Neural cell (in vitro differentiated cells): Measurements from ENCODE around the gene SIRT4. TPM values are rescaled to one million over a fixed set of nuclear protein-coding genes. Genes with fewer than 3 reads are reported as not detected.

Experiments
- H2AFZ ChIP-seq: fragments of 200-600, 300-800 bp; sonication (generic), shearing (Covaris generic); 2 replicates; pipeline ENCODE4 v1.6.0; 2014; ENCODE audit warnings: low read depth, mild to moderate bottlenecking, antibody characterized with exemption, low read length, moderate library complexity
- H3F3A ChIP-seq: fragments of 200-600 bp; shearing (Covaris generic); 2 replicates; pipeline ENCODE4 v1.6.1; 2016; ENCODE audit warnings: mild to moderate bottlenecking, moderate library complexity, mixed read lengths, antibody characterized with exemption, low read length; ENCODE audit not compliant: insufficient read depth, poor library complexity, severe bottlenecking
- H3K27ac ChIP-seq: fragments of 200-600, 300-800 bp; sonication (generic), shearing (Covaris generic); 2 replicates; pipeline ENCODE4 v1.5.1; 2014; ENCODE audit warnings: mild to moderate bottlenecking, low read length, moderate library complexity
- H3K27me3 ChIP-seq: fragments of 300-800, 200-600 bp; sonication (generic), shearing (Covaris generic); 2 replicates; pipeline ENCODE4 v1.6.0; 2014; ENCODE audit warnings: mild to moderate bottlenecking, low read depth, low read length, moderate library complexity; ENCODE audit not compliant: insufficient read depth
- H3K36me3 ChIP-seq: fragments of 300-800, 200-600 bp; sonication (generic), shearing (Covaris generic); 2 replicates; pipeline ENCODE4 v1.5.1; 2014; ENCODE audit warnings: mild to moderate bottlenecking, antibody characterized with exemption, low read length, moderate library complexity; ENCODE audit not compliant: insufficient read depth
- H3K4me2 ChIP-seq: fragments of 300-800, 200-600 bp; sonication (generic), shearing (Covaris generic); 2 replicates; pipeline ENCODE4 v1.6.0; 2014; ENCODE audit warnings: mild to moderate bottlenecking, low read length
- H3K4me3 ChIP-seq: fragments of 300-800, 200-600 bp; sonication (generic), shearing (Covaris generic); 2 replicates; pipeline ENCODE4 v1.5.1; 2014; ENCODE audit warnings: mild to moderate bottlenecking, low read length, moderate library complexity
- H3K79me2 ChIP-seq: fragments of 200-600 bp; shearing (Covaris generic); replicated peaks from 2 replicates; pipeline ENCODE4 v1.6.0; 2014; ENCODE audit warnings: mild to moderate bottlenecking, low read length, moderate library complexity; ENCODE audit not compliant: insufficient read depth
- H3K9ac ChIP-seq: fragments of 300-800, 200-600 bp; sonication (generic), shearing (Covaris generic); 2 replicates; pipeline ENCODE4 v1.6.1; 2016; ENCODE audit warnings: mild to moderate bottlenecking, low read length, mixed read lengths
- H3K9me2 ChIP-seq: fragments of 200-600 bp; shearing (Covaris generic); 2 replicates; pipeline ENCODE4 v1.6.1; 2016; ENCODE audit warnings: mild to moderate bottlenecking, low read length, mixed read lengths; ENCODE audit not compliant: insufficient read depth
- H3K9me3 ChIP-seq: fragments of 200-600, 300-800 bp; sonication (generic), shearing (Covaris generic); 2 replicates; pipeline ENCODE4 v1.6.1; 2016; ENCODE audit warnings: mild to moderate bottlenecking, mixed run types, low read length, moderate library complexity, mixed read lengths
- H4K20me1 ChIP-seq: fragments of 200-600 bp; shearing (Covaris generic); 2 replicates; pipeline ENCODE4 v1.6.1; 2016; ENCODE audit warnings: mild to moderate bottlenecking, mixed run types; ENCODE audit not compliant: insufficient read depth
- EP300 ChIP-seq: fragments of 450-650 bp; conservative IDR thresholded peaks from 2 replicates; pipeline ENCODE4 v1.6.1; 2014; ENCODE audit warnings: antibody characterized with exemption, mild to moderate bottlenecking, moderate library complexity; ENCODE audit not compliant: poor library complexity, severe bottlenecking
- EZH2 ChIP-seq: fragments of 200-600, 300-800 bp; shearing (Covaris generic), sonication (generic); IDR thresholded peaks from 2 replicates; pipeline ENCODE4 v1.6.1; 2014; ENCODE audit warnings: antibody characterized with exemption, low read length, borderline replicate concordance, mild to moderate bottlenecking; ENCODE audit not compliant: insufficient read depth, poor library complexity, severe bottlenecking
- MXI1 ChIP-seq: fragments of 450-650 bp; conservative IDR thresholded peaks from 2 replicates; pipeline ENCODE4 v1.6.1; 2014; ENCODE audit warnings: antibody characterized with exemption, mild to moderate bottlenecking; ENCODE audit not compliant: poor library complexity, severe bottlenecking
- POLR2AphosphoS5 ChIP-seq: IDR thresholded peaks from 2 replicates; pipeline ENCODE4 v1.6.1; 2012
- RAD21 ChIP-seq: fragments of 450-650 bp; conservative IDR thresholded peaks from 2 replicates; pipeline ENCODE4 v1.6.1; 2014; ENCODE audit warnings: antibody characterized with exemption, mild to moderate bottlenecking, moderate library complexity
- SMC3 ChIP-seq: fragments of 450-650 bp; conservative IDR thresholded peaks from 2 replicates; pipeline ENCODE4 v1.6.1; 2014; ENCODE audit warnings: antibody characterized with exemption, mild to moderate bottlenecking, moderate library complexity; ENCODE audit not compliant: poor library complexity
- TAF1 ChIP-seq: IDR thresholded peaks from 2 replicates; pipeline ENCODE4 v1.6.1; 2012; ENCODE audit warnings: low read depth
- polyA plus RNA-seq: library from polyadenylated mRNA; depleted of rRNA; stranded (reverse); fragments of >200 nt; gene quantifications from 2 replicates; pipeline ENCODE4 v1.2.3, GENCODE V29; 2014
- TF ChIP-seq, protein P1 (sequence below): fragments of 450-650 bp; IDR thresholded peaks from 2 replicates; pipeline ENCODE4 v1.5.1; 2014; ENCODE audit warnings: antibody characterized with exemption, mild to moderate bottlenecking, moderate library complexity; ENCODE audit not compliant: poor library complexity, severe bottlenecking
- TF ChIP-seq, protein P2 (sequence below): IDR thresholded peaks from 2 replicates; pipeline ENCODE4 v1.6.1; 2012; ENCODE audit warnings: borderline replicate concordance

The SIRT4 gene
- polyA plus RNA-seq, 1 donor from 2014 or later = 9.7 TPM

DNA sequence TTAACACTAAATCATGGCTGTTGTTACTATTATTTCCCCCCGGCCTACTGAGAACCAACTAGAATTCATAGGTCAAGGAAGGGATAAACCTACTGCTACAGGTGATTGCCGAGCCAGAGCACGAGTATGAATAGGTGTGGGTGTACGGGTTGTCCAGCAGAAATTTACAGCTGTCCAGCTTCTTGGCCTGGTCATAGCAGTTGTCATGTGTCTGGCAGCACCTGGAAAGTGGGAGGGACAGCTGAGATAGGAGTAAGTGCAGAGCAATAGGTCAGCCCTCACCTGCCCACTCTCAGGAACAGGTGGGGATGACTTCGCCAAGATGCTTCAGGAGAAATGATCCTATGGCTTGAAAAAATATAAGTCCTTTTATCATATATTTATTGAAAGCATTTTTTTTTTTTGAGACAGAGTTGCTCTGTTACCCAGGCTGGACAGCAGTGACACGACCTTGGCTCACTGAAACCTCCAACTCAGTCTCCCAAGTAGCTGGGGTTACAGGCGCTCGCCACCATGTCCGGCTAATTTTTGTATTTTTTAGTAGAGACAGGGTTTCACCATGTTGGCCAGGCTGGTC lies 22.8 kb downstream of the SIRT4 start:
- Histone ChIP-seq H3K79me2 (no peaks in the 10 kb centered on the region), H3K4me3 (no peak overlapping the region), H3K9ac (peak overlapping the region; percentile 64), H3K4me2 (no peak overlapping the region), H3K9me3 (no peaks in the 10 kb centered on the region), H2AFZ (no peak overlapping the region), H3K36me3 (no peaks in the 10 kb centered on the region), H3K27me3 (no peaks in the 10 kb centered on the region), H3K9me2 (no peaks in the 10 kb centered on the region), H3F3A (no peaks in the 10 kb centered on the region), H3K27ac (no peak overlapping the region), H4K20me1 (no peaks in the 10 kb centered on the region)
- no peak for TF ChIP-seq EP300
- no peak for TF ChIP-seq MXI1
- TF ChIP-seq, protein P1, sequence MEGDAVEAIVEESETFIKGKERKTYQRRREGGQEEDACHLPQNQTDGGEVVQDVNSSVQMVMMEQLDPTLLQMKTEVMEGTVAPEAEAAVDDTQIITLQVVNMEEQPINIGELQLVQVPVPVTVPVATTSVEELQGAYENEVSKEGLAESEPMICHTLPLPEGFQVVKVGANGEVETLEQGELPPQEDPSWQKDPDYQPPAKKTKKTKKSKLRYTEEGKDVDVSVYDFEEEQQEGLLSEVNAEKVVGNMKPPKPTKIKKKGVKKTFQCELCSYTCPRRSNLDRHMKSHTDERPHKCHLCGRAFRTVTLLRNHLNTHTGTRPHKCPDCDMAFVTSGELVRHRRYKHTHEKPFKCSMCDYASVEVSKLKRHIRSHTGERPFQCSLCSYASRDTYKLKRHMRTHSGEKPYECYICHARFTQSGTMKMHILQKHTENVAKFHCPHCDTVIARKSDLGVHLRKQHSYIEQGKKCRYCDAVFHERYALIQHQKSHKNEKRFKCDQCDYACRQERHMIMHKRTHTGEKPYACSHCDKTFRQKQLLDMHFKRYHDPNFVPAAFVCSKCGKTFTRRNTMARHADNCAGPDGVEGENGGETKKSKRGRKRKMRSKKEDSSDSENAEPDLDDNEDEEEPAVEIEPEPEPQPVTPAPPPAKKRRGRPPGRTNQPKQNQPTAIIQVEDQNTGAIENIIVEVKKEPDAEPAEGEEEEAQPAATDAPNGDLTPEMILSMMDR = no peak
- no peak for TF ChIP-seq TAF1
- TF ChIP-seq POLR2AphosphoS5 = no peak
- TF ChIP-seq, protein P2, sequence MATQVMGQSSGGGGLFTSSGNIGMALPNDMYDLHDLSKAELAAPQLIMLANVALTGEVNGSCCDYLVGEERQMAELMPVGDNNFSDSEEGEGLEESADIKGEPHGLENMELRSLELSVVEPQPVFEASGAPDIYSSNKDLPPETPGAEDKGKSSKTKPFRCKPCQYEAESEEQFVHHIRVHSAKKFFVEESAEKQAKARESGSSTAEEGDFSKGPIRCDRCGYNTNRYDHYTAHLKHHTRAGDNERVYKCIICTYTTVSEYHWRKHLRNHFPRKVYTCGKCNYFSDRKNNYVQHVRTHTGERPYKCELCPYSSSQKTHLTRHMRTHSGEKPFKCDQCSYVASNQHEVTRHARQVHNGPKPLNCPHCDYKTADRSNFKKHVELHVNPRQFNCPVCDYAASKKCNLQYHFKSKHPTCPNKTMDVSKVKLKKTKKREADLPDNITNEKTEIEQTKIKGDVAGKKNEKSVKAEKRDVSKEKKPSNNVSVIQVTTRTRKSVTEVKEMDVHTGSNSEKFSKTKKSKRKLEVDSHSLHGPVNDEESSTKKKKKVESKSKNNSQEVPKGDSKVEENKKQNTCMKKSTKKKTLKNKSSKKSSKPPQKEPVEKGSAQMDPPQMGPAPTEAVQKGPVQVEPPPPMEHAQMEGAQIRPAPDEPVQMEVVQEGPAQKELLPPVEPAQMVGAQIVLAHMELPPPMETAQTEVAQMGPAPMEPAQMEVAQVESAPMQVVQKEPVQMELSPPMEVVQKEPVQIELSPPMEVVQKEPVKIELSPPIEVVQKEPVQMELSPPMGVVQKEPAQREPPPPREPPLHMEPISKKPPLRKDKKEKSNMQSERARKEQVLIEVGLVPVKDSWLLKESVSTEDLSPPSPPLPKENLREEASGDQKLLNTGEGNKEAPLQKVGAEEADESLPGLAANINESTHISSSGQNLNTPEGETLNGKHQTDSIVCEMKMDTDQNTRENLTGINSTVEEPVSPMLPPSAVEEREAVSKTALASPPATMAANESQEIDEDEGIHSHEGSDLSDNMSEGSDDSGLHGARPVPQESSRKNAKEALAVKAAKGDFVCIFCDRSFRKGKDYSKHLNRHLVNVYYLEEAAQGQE = no peak
- no peak for TF ChIP-seq EZH2
- TF ChIP-seq RAD21 = no peak
- no peak for TF ChIP-seq SMC3

DNA sequence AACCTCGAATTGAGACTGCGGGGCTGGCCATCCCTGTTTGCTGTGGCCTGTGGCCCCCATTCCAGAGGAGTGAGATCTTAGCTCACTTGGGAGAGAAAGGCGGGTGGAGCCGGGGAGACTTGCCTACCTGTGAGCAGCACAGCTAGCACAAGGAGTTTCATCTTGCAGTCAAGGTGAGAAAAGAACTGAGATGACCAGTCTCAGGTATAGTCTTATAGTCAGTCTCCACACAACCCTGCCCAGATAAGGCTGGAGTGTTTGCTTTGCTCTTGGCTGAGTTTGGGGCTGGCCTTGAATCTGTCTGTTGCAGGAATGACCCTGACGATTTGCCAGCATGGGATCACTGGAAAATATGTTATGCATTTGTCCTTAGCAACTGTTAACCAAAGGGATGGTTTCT lies 25.5 kb downstream of the SIRT4 start, which contains the start of gene PLA2G1B:
Gene PLA2G1B (minus strand): TSS at position 187 of the 400 bp plus-strand sequence. CDS start 26 bp downstream, at position 161.
- Histone ChIP-seq H3K4me2 (no peak within 1 kb of the TSS), H3K9me2 (no peaks in the 10 kb centered on the region), H3K27me3 (no peaks in the 10 kb centered on the region), H3K36me3 (no peaks in the 10 kb centered on the region), H3K4me3 (no peak within 1 kb of the TSS), H2AFZ (no peak within 1 kb of the TSS), H3K9me3 (no peaks in the 10 kb centered on the region), H3K9ac (no peak within 1 kb of the TSS), H4K20me1 (no peaks in the 10 kb centered on the region), H3K27ac (no peak within 1 kb of the TSS), H3F3A (no peaks in the 10 kb centered on the region), H3K79me2 (no peaks in the 10 kb centered on the region)
- TF ChIP-seq SMC3 = no peak
- no peak for TF ChIP-seq POLR2AphosphoS5
- TF ChIP-seq, protein P2 = no peak
- TF ChIP-seq, protein P1 = no peak
- no peak for TF ChIP-seq EZH2
- no peak for TF ChIP-seq RAD21
